Body of pancreas (tissue), 4 donors: ENCODE results near the gene RPS6KB2. TPM values are rescaled to one million over a fixed set of nuclear protein-coding genes. Genes with fewer than 3 reads are reported as not detected.

Source experiments
- ATAC-seq: fragments of 150-250 bp; one replicate; pipeline ENCODE4 v1.9.1; 2016
- DNase-seq, 4 donors: peaks; one replicate each; pipeline ENCODE4 v3.0.0-alpha.2; 2019
- H3K27ac ChIP-seq, 4 donors: fragments of 200-600 bp; sonication (generic); 1 replicate in 3 of 4; 2 replicates in 1 of 4; pipeline versions ENCODE4 v1.5.1 to v1.6.1; 2016 to 2019; ENCODE audit warnings: mild to moderate bottlenecking in 1 of 4, mixed read lengths in 1 of 4, moderate library complexity in 1 of 4
- H3K27me3 ChIP-seq, 2 donors: fragments of 200-600 bp; sonication (generic); one replicate each; pipeline ENCODE4 v1.6.0; 2016; ENCODE audit warnings: mild to moderate bottlenecking in 1 of 2
- H3K36me3 ChIP-seq, 2 donors: fragments of 200-600 bp; sonication (generic); replicated peaks in 1 of 2; 2 replicates each; pipeline ENCODE4 v1.5.1; 2016; ENCODE audit warnings: low read depth in 2 of 2; ENCODE audit not compliant: insufficient read depth in 1 of 2
- H3K4me1 ChIP-seq: fragments of 200-600 bp; sonication (generic); one replicate; pipeline ENCODE4 v1.6.0; 2016
- H3K4me3 ChIP-seq, 2 donors: fragments of 200-600 bp; sonication (generic); 1 replicate in 1 of 2; 2 replicates in 1 of 2; pipeline ENCODE4 v1.5.1; 2016 to 2019
- H3K9me3 ChIP-seq, 3 donors: fragments of 200-600 bp; sonication (generic); 1 replicate in 2 of 3; 2 replicates in 1 of 3; pipeline ENCODE4 v1.5.1; 2016
- CTCF ChIP-seq, 7 experiments: fragments of 450-650 bp in 4 of 7; fragments of 200-600 bp in 3 of 7; sonication (generic) in 3 of 7; IDR thresholded peaks; one replicate each; pipeline ENCODE4 v1.5.1; 2016 to 2019; ENCODE audit warnings: antibody characterized with exemption in 7 of 7
- POLR2A ChIP-seq, 3 donors: fragments of 450-650 bp; IDR thresholded peaks; one replicate each; pipeline ENCODE4 v1.6.1; 2016; ENCODE audit warnings: antibody characterized with exemption in 3 of 3, mild to moderate bottlenecking in 2 of 3
- WGBS, 2 donors: methylation state at CpG; one replicate each; pipeline ENCODE4 v1.1.5; 2017; 5-methylcytosine and 5-hydroxymethylcytosine counted together
- intact Hi-C: fragments of 100-400 bp; cut with DNase I; formaldehyde crosslinking; loops from one replicate; pipeline ENCODE4 v1.15.1; 2023
- total RNA-seq, 2 donors: library from RNA; depleted of rRNA; stranded (reverse); fragments of >200 nt; gene quantifications; one replicate each; pipeline ENCODE4 v1.1.0, GENCODE V29; 2016

Gene RPS6KB2
- total RNA-seq, 2 donors from 2014 or later: 34.9 to 36.1 TPM

- no peaks in the 10 kb centered on the region for H3K9me3 ChIP-seq
- no peak for ATAC-seq
- intact Hi-C loops: no loop called here
- WGBS, 2 donors: 18 to 33% methylated on average over 6 to 11 of the region's 11 CpGs
- no peak for DNase-seq
- no peaks in the 10 kb centered on the region for H3K27me3 ChIP-seq
- no peaks in the 10 kb centered on the region for H3K36me3 ChIP-seq
- H3K27ac ChIP-seq: peak overlapping the region; percentile 82 to 93 (median 87)
- peak overlapping the region in 1 of 2 donors; percentile 89 for H3K4me3 ChIP-seq
- TF ChIP-seq POLR2A (IDR thresholded peaks at IDR 0.05) (no peak), CTCF (IDR thresholded peaks at IDR 0.05) (no peak)
- H3K4me1 ChIP-seq: peaks cover 57% of the 10 kb centered on the region
Observed at GRCh38 chr11:67466962-67467771, 38.9 kb downstream of the RPS6KB2 start.

GRCh38 chr11:67468056-67468455 is 39.8 kb downstream of the RPS6KB2 start:
- no peaks in the 10 kb centered on the region for H3K27me3 ChIP-seq
- ATAC-seq (peak; percentile 69), DNase-seq (peak; percentile 94 to 98 (median 96))
- no peaks in the 10 kb centered on the region for H3K9me3 ChIP-seq
- intact Hi-C loops: no loop called here
- H3K4me1 ChIP-seq: peaks cover 57% of the 10 kb centered on the region
- peak overlapping the region; percentile 85 to 89 for H3K4me3 ChIP-seq
- no peaks in the 10 kb centered on the region for H3K36me3 ChIP-seq
- H3K27ac ChIP-seq: peak overlapping the region; percentile 82 to 93 (median 87)
- TF ChIP-seq POLR2A (IDR thresholded peaks at IDR 0.05): peak; percentile 59 to 73 (median 72)
- no peak for TF ChIP-seq CTCF (IDR thresholded peaks at IDR 0.05)
- WGBS, 2 donors: 9 to 12% methylated on average over 5 of the region's 5 CpGs

- DNase-seq (no peak), ATAC-seq (peak; percentile 1)
- H3K27ac ChIP-seq: peak overlapping the region; percentile 82 to 93 (median 87)
- H3K9me3 ChIP-seq: no peaks in the 10 kb centered on the region
- peak overlapping the region; percentile 85 to 89 for H3K4me3 ChIP-seq
- H3K4me1 ChIP-seq: peaks cover 54% of the 10 kb centered on the region
- intact Hi-C loops: no loop called here
- 1% methylated on average over 6 of the region's 6 CpGs; no CpG with 5 or more reads in 1 of the 2 donors for WGBS, 2 donors
- TF ChIP-seq POLR2A (IDR thresholded peaks at IDR 0.05): no peak
- TF ChIP-seq CTCF (IDR thresholded peaks at IDR 0.05): no peak
- H3K27me3 ChIP-seq: no peaks in the 10 kb centered on the region
- H3K36me3 ChIP-seq: no peaks in the 10 kb centered on the region
Observed at GRCh38 chr11:67468456-67468758, 40.1 kb downstream of the RPS6KB2 start.

GRCh38 chr11:67468759-67469507 is 40.6 kb downstream of the RPS6KB2 start, which contains the start of gene TMEM134:
Gene TMEM134 (minus strand): TSS chr11:67469251. CDS start chr11:67469192, 59 bp downstream.
- ATAC-seq: peak; percentile 84
- WGBS, 2 donors: 0% methylated on average over 2 to 64 of the region's 76 CpGs

More at GRCh38 chr11:67468759-67469507, 40.6 kb downstream of the RPS6KB2 start, which contains the start of gene TMEM134:
- intact Hi-C loops: no loop called here
- peak; percentile 91 to 95 (median 92) for DNase-seq
- H3K4me3 ChIP-seq: peak within 1 kb of the TSS; percentile 85 to 89
- H3K4me1 ChIP-seq: peaks cover 49% of the 10 kb centered on the region
- H3K27ac ChIP-seq: peak within 1 kb of the TSS; percentile 82 to 93 (median 87)
- H3K36me3 ChIP-seq: no peaks in the 10 kb centered on the region
- TF ChIP-seq POLR2A (IDR thresholded peaks at IDR 0.05) (peak; percentile 83 to 95 (median 92)), CTCF (IDR thresholded peaks at IDR 0.05) (peak; percentile 18 to 66 (median 48))
- H3K27me3 ChIP-seq: no peaks in the 10 kb centered on the region
- H3K9me3 ChIP-seq: no peaks in the 10 kb centered on the region
